DND-41 (cell line): Measurements from ENCODE around the gene BOLL.

Experiments
- ATAC-seq: fragments of 200-7000 bp; cut with Tn5 transposase; 3 replicates; pipeline ENCODE4 v1.9.1; 2021; ENCODE audit warnings: low read depth; ENCODE audit not compliant: insufficient read depth
- DNase-seq: peaks from one replicate; pipeline ENCODE4 v3.0.0-alpha.2; 2020
- H2AFZ ChIP-seq: 2 replicates; pipeline ENCODE4 v1.6.0; 2012; ENCODE audit warnings: low read depth, low read length
- H3K27ac ChIP-seq: 2 replicates; pipeline ENCODE4 v1.5.1; 2012; ENCODE audit warnings: low read length, inconsistent platforms
- H3K27me3 ChIP-seq: fragments of 200-600 bp; sonication (generic); 2 replicates; pipeline ENCODE4 v1.6.0; 2012; ENCODE audit warnings: low read length, mild to moderate bottlenecking, inconsistent platforms; ENCODE audit not compliant: insufficient read depth, poor library complexity
- H3K36me3 ChIP-seq: 2 replicates; pipeline ENCODE4 v1.5.1; 2012; ENCODE audit warnings: low read length, inconsistent platforms; ENCODE audit not compliant: insufficient read depth
- H3K4me1 ChIP-seq: 2 replicates; pipeline ENCODE4 v1.5.1; 2012; ENCODE audit warnings: mild to moderate bottlenecking, low read length; ENCODE audit not compliant: insufficient read depth
- H3K4me2 ChIP-seq: 2 replicates; pipeline ENCODE4 v1.6.0; 2012; ENCODE audit warnings: mild to moderate bottlenecking, moderate library complexity, low read length, inconsistent platforms; ENCODE audit not compliant: insufficient read depth
- H3K4me3 ChIP-seq, 2 experiments: fragments of 200-600 bp in 1 of 2; shearing (Covaris generic) in 1 of 2; 2 replicates each; pipeline ENCODE4 v1.5.1; 2012 to 2016; ENCODE audit warnings: inconsistent platforms in 2 of 2, low read length in 2 of 2, mild to moderate bottlenecking in 2 of 2, low read depth in 1 of 2, moderate library complexity in 1 of 2
- H3K79me2 ChIP-seq: 2 replicates; pipeline ENCODE4 v1.6.0; 2012; ENCODE audit warnings: low read length, inconsistent platforms; ENCODE audit not compliant: insufficient read depth
- H3K9ac ChIP-seq: 2 replicates; pipeline ENCODE4 v1.6.0; 2012; ENCODE audit warnings: low read depth, mild to moderate bottlenecking, inconsistent platforms, low read length, moderate library complexity
- H3K9me3 ChIP-seq: 2 replicates; pipeline ENCODE4 v1.5.1; 2012; ENCODE audit warnings: low read length, moderate library complexity, mild to moderate bottlenecking, inconsistent platforms; ENCODE audit not compliant: insufficient read depth, severe bottlenecking
- H4K20me1 ChIP-seq: 2 replicates; pipeline ENCODE4 v1.6.0; 2012; ENCODE audit warnings: low read length; ENCODE audit not compliant: insufficient read depth
- CTCF ChIP-seq: IDR thresholded peaks from 2 replicates; pipeline ENCODE4 v1.5.1; 2012; ENCODE audit warnings: borderline replicate concordance, low read length, moderate library complexity, mild to moderate bottlenecking; ENCODE audit not compliant: poor library complexity, severe bottlenecking; ENCODE audit errors: extremely low read depth
- EZH2 ChIP-seq: IDR thresholded peaks from 3 replicates; pipeline ENCODE4 v1.6.1; 2012; ENCODE audit warnings: borderline replicate concordance, low read depth, mild to moderate bottlenecking, moderate library complexity, low read length, inconsistent platforms; ENCODE audit not compliant: severe bottlenecking

BOLL gene

GRCh38 chr2:197809064-197809463 lies 23.9 kb upstream of the BOLL start:
- DNase-seq (no peak), ATAC-seq (no peak)
- no peaks in the 10 kb centered on the region for H3K79me2 ChIP-seq
- TF ChIP-seq CTCF = no peak
- no peak for TF ChIP-seq EZH2
- H3K4me1 ChIP-seq = peaks cover 31% of the 10 kb centered on the region
- H3K9me3 ChIP-seq = no peaks in the 10 kb centered on the region
- no peaks in the 10 kb centered on the region for H4K20me1 ChIP-seq
- no peaks in the 10 kb centered on the region for H3K36me3 ChIP-seq
- no peak overlapping the region for H3K4me2 ChIP-seq
- H3K27me3 ChIP-seq = peaks cover 11% of the 10 kb centered on the region
- no peak overlapping the region for H3K27ac ChIP-seq
- no peak overlapping the region for H3K4me3 ChIP-seq
- H2AFZ ChIP-seq = no peak overlapping the region
- no peak overlapping the region for H3K9ac ChIP-seq

GRCh38 chr2:197805715-197806633 lies 20.9 kb upstream of the BOLL start:
- H3K4me3 ChIP-seq = peak overlapping the region; percentile 52 to 64; a peak in 3 of 4 replicates
- H3K27ac ChIP-seq = no peak overlapping the region; the same call in 1 of the 2 replicates
- H3K36me3 ChIP-seq = no peaks in the 10 kb centered on the region
- H2AFZ ChIP-seq = no peak overlapping the region
- TF ChIP-seq EZH2 = no peak
- TF ChIP-seq CTCF = no peak
- H3K79me2 ChIP-seq = no peaks in the 10 kb centered on the region
- DNase-seq (no peak), ATAC-seq (no peak)
- H4K20me1 ChIP-seq = no peaks in the 10 kb centered on the region
- H3K4me1 ChIP-seq = peaks cover 44% of the 10 kb centered on the region
- H3K9ac ChIP-seq = peak overlapping the region; percentile 67
- H3K9me3 ChIP-seq = no peaks in the 10 kb centered on the region
- peak overlapping the region; percentile 96 for H3K4me2 ChIP-seq
- peaks cover 16% of the 10 kb centered on the region for H3K27me3 ChIP-seq

- no peaks in the 10 kb centered on the region for H3K79me2 ChIP-seq
- H3K4me1 ChIP-seq = peaks cover 44% of the 10 kb centered on the region
- H3K4me3 ChIP-seq = peak overlapping the region; percentile 52 to 64; a peak in 3 of 4 replicates
- DNase-seq (peak; percentile 34), ATAC-seq (peak; percentile 31)
- H4K20me1 ChIP-seq = no peaks in the 10 kb centered on the region
- no peaks in the 10 kb centered on the region for H3K36me3 ChIP-seq
- H3K4me2 ChIP-seq = peak overlapping the region; percentile 96
- no peaks in the 10 kb centered on the region for H3K9me3 ChIP-seq
- peak overlapping the region; percentile 67 for H3K9ac ChIP-seq
- no peak overlapping the region; the same call in 1 of the 2 replicates for H3K27ac ChIP-seq
- peaks cover 20% of the 10 kb centered on the region for H3K27me3 ChIP-seq
- H2AFZ ChIP-seq = peak overlapping the region; percentile 66
- TF ChIP-seq EZH2 (peak; percentile 92), CTCF (peak; percentile 37)
Measured at GRCh38 chr2:197804758-197805714, 19.9 kb upstream of the BOLL start.
